GM18508 (cell line): ENCODE results near the gene PDE8B.

ENCODE experiments used
- ATAC-seq: cut with Tn5 transposase; IDR thresholded peaks from one replicate; pipeline ENCODE4 v1.9.1; 2021; ENCODE audit warnings: moderate number of reproducible peaks; ENCODE audit not compliant: insufficient read depth, unreplicated experiment

PDE8B gene

DNA sequence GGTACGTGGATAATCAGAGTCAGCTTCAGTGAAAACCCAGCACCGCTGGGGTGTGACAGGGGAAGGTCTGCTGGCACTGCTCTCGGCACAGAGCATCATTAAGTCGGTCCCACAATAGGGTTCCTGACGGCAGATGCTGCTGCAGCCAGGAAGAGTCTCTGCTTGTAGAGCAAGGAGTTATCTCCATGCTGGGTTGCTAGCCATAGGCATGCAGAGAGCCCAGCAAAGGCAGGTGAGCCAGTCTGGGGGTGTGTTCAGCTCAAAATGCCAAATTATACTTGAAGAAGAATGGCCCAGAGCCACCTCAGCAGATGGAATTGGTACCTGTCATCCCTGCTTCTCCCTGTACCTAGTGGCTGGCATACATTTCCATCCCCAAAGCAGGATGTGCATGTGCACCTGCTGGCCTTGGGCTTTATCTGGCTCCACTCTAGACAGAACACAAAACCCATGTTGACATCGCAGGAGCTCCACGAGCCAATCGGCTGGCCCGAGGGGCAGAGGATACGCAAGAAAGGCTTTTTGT, 180.8 kb downstream of the PDE8B start:
- ATAC-seq = no peak

DNA sequence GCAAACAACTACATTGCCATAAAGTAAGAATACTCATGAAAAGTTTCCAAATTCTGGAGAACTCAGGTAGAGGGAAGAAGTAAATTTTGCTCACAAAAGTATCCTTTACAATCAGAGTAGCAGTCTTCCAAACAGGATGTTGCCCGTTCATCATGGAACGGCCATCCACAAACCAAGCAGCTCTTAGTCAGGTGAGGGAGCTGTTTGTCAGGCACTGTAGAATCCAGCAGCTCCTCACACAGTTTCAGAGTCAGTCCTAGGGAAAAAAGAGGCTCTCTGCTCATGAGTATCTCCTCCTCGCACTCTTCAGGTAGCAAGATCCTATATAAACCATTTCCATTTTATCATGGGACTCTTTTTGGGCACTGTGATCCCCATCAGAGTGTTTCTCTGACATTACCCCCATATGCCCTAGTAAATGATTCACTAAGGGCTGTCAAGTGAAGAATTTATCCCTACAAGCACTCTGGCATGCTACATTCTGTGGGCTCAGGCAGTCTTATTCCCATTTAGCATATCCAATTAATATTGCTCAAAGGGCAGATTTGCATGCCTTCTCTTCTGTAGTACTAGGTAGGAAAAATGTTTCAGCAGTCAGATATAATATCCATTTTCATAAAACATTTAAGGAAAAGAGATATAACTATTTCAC, 183.7 kb downstream of the PDE8B start:
- ATAC-seq = no peak

DNA sequence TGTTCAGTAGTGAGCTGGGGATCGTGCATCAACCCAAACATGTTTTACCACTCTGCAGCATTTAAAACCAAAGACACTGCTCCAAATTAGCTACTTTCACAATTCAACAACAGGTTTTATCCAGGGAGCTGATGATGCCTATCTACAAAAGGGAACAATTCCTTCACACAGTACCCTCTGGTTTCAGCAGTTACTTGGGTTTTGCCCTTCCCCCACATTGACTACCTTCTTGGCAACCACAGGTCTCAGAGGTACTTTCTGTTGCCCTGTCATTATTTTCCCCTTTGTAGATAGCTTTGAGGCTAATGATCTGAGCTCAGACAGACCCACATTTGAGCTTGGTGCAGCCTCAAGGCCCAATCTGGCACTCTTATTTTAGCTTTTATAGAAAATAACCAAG, 185.5 kb downstream of the PDE8B start:
- no peak for ATAC-seq

DNA sequence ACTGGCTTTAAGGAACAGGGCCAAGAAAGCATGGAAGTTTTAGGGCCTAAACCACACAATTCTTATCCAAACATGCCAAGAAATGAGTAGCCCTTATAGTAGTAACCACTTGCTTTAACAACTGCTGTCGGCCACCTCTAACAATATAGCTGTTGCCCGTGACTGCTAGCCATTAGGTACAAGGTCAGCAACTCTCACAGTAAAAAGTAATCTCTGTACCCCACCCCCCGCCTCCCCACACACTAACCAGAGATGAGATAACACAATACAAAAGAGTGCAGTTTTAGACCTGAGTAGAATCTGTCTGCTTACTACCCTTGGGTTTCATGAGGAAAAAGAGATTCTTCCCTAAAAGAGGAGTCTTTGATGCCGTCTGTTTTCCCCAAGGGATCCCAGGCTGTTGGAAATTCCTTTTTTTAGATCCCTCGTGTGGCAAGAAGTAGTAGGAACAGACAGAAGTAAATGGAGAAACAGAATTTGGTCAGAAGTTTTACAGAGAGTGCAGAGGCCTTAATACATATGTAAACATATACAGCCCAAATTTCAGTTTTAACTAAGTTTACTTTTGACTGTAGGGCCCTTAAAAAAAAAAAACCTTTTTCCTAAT, 187.3 kb downstream of the PDE8B start:
- ATAC-seq = no peak

DNA sequence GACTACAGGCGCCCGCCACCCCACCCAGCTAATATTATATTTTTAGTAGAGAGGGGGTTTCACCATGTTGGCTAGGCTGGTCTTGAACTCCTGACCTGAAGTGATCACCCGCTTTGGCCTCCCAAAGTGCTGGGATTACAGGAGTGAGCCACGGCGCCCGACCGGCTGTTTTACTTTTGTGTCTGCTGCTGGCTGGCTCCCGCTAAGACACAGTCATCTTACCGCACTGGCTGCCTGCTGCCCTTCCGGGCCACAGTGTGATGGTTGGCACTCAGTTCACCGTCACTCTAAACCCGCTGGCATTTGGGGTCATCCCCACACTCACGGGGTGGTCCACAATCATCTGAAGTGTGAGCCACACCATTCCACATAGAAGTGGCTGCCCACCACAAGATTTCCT, 188.0 kb downstream of the PDE8B start:
- no peak for ATAC-seq

DNA sequence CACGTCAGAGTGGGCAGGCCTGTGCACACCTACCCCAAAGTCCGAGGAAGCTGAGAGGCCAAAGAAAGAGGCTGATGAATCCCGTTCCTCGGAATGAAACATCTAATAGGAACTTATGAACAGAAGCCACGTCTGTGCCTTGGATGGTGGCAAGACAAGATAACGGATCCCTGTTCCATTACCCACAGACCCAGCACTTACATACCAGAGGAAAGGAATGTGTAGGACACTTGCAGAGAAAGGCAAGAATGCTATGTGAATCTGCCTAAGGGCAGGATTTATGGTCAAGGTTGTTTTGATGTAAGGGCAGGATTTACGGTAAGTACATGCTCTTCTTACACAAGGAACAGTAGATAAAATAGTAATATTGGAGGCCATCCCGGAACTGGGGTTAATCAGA, 188.4 kb downstream of the PDE8B start:
- ATAC-seq = no peak

DNA sequence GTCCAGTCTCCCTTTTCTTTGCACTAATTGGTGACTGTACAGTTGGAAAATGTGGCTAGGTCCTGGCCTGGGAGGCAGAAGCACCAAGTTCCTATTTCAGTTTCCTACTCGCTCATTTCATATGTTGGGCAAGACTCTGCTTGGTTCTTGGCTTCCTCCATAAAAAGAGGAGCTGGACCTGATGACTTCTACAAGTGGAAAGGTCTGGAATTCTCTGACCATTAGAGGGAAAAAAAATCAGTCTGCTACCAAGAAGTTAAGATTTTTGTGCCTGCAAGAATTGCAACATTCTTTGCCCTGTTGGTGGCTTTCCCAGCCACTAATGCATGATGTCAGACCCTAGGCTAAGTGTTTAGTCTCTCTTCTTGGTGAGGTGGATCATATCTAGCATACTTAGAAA, 190.2 kb downstream of the PDE8B start:
- ATAC-seq = no peak

DNA sequence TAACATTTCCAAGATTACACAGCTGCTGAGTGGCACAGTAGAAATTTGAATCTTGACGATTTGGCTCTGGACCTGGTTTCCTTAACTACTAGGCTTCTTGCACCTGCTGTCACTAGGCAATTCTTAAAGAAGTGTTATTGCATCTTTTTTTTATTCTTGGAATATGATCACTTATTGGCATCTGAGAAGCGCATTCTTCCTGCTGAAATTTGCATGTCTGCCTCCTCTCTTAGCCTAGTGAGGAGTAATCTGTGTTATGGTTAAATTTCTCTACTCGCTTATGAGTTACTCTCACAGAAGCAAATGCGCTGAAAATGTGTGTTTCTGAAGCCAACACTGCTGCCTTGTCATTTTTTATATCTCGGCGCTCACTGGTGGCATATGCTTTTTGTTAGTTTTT, 192.3 kb downstream of the PDE8B start:
- no peak for ATAC-seq

DNA sequence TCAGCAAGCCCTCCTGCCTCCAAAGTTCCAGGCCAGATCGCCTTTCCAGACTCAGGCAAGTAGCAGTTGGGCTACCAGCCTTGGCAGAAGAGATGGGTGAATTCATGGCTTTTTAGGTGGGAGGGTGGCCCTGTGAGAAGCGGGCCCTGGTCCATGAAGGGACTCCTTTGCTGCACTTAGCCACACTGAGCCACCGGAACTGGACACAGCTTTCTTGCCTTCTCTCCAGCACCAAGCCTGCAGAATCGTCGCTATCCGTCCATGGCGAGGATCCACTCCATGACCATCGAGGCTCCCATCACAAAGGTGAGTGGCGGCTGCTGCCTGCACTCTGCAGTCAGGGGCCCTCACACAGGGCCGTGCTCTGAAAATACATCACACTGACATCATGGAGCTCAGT, 196.7 kb downstream of the PDE8B start:
- no peak for ATAC-seq

DNA sequence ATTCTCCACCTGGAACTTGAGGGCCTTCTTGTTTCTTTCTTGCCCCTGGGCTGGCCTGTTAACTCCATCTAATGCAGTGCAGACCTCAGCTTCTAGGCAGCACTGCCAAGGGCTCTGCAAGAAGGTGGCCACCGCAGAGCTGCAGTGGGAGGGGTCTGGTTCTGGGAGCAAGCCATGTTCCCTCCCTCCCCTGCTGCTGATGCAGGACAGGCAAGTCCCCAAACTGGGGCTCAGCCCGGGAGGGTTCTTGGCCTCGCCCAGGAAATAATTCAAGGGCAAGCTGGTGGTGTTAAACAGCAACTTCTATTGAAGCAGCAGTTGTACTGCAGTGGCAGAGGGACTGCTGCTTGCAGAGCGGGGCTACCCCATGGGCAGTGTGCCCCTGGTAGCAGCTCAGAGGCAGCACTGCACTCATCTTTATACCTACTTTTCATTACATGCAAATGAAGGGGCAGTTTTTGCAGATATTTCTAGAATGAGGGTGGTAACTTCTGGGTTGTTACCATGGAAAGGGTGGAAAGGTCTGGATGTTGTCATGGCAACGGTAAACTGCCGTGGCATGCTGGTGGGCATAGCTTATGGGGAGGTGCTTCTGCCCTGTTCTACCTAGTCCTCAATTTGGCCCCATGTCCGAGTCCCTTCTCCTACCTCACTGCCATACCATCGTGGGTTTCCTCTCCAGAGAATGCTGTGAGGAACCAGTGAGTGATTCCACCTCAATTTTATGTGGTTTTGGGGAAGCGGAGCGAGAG, 199.6 kb downstream of the PDE8B start:
- ATAC-seq = no peak

DNA sequence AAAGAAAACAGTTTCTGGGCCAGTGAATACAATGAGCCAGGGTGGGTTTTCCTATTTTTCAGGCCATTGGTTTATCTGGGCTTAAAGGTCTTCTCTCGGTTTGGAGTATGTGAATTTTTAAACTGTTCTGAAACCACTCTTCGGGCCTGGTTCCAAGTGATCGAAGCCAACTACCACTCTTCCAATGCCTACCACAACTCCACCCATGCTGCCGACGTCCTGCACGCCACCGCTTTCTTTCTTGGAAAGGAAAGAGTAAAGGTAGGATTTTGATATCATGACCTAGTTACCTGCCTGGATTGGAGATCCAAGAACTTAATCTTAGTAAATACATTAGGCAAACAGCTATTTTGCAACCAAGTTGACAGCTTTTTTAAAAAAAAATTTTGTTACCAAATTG, 202.6 kb downstream of the PDE8B start:
- ATAC-seq = no peak

DNA sequence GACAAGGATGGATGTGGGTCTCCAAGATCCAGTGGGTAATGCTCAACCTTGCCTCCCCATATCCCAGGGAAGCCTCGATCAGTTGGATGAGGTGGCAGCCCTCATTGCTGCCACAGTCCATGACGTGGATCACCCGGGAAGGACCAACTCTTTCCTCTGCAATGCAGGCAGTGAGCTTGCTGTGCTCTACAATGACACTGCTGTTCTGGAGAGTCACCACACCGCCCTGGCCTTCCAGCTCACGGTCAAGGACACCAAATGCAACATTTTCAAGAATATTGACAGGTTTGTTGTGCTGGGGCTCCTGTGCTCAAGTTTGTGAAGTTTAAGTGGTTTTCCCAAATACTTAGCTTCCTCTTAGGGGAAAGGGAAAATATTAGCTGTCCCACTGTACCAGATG, 207.7 kb downstream of the PDE8B start:
- no peak for ATAC-seq

DNA sequence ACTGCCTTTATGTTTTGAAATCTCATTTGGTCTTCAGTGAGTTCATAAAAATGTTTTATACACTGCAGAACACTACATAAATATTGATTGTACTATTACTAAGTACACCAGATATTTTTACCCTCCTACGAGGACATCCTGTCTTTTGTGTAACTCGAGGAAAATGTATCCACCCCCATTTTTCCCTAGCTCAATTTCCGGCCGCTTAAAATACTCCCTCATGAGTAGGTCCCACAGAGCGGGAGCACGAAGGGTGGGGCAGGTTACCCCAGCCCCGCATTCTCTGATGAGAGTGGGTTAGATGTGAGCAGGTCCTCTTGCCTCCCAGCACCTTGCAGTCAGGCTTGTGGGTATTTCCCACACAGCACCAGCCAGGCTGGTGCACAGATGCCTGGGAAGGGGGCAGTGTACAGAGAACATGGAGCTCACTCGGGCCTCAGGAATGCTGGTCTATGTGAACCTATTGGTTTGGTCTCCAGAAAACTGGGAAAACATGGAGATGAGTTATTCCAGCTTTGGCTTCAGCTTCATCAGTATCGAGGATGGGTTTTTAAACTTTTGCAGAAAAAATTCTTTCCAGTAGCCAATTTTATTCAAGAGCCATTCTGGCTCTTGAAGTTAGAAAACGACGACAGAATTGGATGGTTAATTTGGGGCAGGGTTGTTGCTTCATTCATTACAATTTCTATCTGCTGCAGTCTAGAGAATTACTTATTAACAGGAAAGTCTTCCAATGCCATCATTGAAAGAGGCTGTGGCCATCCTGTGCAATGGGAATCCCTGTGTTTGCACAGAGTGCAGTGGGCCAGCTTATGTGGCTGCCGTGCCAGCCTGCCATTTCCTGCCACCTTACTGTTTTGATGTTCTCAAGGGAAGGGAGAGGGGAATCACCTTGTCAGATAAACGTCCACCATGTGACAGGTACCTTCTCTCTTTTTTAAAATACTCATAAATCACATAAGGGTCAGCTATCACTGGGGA, 208.4 kb downstream of the PDE8B start:
- no peak for ATAC-seq

DNA sequence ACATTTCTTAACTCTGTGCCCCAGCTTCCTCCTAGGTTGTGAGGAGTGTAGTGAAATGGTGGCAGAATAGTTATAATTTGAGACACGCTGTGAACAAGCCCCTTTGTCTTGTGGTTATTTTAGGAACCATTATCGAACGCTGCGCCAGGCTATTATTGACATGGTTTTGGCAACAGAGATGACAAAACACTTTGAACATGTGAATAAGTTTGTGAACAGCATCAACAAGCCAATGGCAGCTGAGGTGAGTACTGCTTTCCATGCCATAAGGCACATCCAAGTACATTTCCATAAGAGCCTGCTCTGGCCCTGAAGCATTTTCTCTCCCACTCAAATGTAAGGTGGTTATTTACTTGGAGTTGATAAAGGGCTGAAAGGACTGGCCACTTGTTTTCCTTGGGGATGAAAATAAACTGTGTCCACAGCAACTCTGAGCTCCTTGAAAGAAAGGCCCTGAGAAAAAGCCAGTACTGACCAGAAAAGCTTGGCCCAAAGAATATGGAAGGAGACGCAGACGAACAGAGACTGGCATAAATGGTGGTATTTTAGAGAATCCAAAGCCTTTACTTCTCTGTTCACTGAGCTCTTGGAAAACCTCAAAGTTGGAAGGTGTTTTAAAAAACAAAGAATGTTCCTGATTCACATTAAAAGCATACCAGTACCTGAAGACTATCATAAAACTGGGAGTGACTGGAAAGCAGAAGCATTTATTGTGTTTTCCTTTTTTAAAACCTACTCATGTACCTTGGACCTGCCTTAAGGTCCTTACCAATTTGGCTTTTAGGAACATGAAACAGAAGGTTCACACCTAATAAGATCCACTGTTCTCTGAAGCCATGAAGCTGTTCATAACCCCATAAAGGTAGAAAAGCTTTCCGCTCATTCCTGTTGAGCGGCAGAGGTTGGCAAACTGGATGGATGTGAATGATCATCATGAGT, 209.4 kb downstream of the PDE8B start:
- no peak for ATAC-seq

DNA sequence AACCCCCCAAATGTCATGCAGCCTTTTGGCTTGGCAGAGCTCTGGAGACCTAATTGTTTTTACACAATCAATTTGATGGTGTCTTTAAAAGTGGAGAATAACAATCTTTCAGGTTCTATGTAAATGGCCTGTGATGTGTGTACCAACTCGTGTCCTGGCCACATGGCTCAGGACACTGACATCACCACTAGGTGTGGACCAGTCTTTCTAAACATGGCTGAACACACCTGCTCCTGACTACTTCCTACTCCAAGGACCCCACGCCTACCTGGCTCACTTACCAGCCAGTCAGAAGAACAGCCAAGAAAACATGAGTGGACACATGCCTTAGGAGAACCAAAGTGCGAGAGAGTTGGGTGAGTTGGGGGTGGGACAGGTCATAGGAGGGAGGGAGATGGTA, 210.5 kb downstream of the PDE8B start:
- ATAC-seq = no peak

DNA sequence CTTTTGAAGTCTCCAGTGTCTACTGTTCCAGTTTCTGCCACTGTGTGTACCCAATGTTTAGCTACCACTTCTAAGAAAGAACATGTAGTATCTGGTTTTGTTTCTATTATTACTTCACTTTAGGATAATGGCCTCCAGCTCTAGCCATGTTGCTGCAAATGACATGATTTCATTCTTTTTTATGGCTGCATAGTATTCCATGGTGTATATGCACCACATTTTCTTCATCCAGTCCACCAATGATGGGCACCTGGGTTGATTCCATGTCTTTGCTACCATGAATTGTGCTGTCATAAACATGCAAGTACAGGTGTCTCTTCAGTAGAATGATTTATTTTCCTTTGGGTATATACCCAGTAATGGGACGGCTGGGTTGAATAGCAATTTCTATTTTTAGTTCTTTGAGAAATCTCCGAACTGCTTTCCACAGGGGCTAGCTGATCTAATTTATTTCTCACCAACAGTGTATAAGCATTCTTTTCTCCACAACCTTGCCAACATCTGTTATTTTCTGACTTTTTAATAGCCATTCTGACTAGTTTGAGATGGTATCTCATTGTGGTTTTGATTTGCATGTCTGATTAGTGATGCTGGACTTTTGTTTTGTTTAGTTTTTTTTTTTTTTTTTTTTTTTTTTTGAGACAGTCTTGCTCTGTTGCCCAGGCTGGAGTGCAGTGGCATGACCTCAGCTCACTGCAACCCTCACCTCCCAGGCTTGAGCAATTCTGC, 212.7 kb downstream of the PDE8B start:
- no peak for ATAC-seq

DNA sequence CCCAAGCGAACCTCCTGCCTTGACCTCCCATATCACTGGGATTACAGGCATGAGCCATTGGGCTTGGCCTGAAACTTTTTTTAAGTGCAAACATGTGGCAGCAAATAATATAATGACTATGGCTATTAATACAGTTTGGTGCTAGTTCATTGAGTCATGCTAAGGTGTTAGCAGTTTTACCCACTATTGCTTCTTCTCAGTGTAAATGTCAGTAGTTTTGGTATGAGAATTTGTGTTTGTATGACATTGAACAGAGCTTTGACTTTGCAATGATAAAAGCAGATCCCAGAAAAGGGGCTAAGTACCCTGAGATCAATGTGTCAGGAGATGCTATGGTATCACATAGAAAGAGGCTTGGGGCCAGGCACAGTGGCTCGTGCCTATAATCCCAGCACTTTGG, 214.4 kb downstream of the PDE8B start:
- no peak for ATAC-seq

DNA sequence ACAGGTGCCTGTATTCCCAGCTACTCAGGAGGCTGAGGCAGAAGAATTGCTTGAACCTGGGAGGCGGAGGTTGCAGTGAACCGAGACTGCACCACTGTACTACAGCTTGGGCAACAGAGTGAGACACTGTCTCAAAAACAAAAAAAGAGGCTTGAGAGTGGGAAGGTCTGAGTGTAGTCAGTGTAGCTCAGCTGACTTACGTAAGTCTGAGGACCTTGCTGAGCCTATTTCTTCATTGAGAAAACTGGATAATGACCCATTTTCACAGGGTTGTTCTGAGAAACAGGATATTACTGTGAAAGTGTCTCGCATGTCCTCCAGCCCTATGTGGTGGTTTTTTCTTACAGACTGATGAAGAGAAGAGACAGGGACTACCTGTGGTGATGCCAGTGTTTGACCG, 214.9 kb downstream of the PDE8B start:
- ATAC-seq = no peak
